ENCODE results near the gene ENOX2. TPM values are rescaled to one million over a fixed set of nuclear protein-coding genes. Genes with fewer than 3 reads are reported as not detected.
"Not testable (repeated sequence)": the region's sequence is repeated elsewhere in the genome, so short reads cannot be mapped to it uniquely, and the experiment has no call there.

The ENOX2 gene
- total and polyA plus RNA-seq, 2 donors (not counting 1 experiment from before 2014, with no cell fraction given), result 7.6 to 12.9 TPM

GRCh38 chrX:130715299-130715698 lies 187.7 kb downstream of the ENOX2 start:
- no peak for TF ChIP-seq EZH2 (IDR thresholded peaks at IDR 0.05; ENCODE audit: low read length, missing control alignments)
- no peak for TF ChIP-seq CTCF (conservative IDR thresholded peaks at IDR 0.05 in 1 of 2, IDR thresholded peaks at IDR 0.05 in 1 of 2; ENCODE audit: low read depth in 1 of 2, low read length in 2 of 2)
- Histone ChIP-seq H4K20me1 (ENCODE audit: control insufficient read depth, extremely low read depth, insufficient read depth, low read length) (no peaks in the 10 kb centered on the region), H2AFZ (ENCODE audit: low read length) (no peak overlapping the region), H3K27ac (ENCODE audit: insufficient read depth, low read length) (no peak overlapping the region), H3K9me3 (ENCODE audit: control insufficient read depth, insufficient read depth, low read depth, low read length) (no peaks in the 10 kb centered on the region), H3K4me1 (ENCODE audit: control insufficient read depth, extremely low read depth, insufficient read depth, low read length) (no peaks in the 10 kb centered on the region), H3K9ac (ENCODE audit: insufficient read depth, low read length) (no peak overlapping the region), H3K79me2 (ENCODE audit: control insufficient read depth, insufficient read depth, low read length) (no peaks in the 10 kb centered on the region), H3K27me3 (ENCODE audit: control insufficient read depth, insufficient read depth, low read length) (no peaks in the 10 kb centered on the region), H3K36me3 (ENCODE audit: control insufficient read depth, insufficient read depth, low read length) (no peaks in the 10 kb centered on the region), H3K4me3 (replicated peaks in 1 of 4; ENCODE audit: control extremely low read depth in 1 of 4, insufficient read depth in 1 of 4, low read depth in 3 of 4, low read length in 4 of 4) (no peak overlapping the region), H3K4me2 (ENCODE audit: extremely low read depth, insufficient read depth, low read length) (no peak overlapping the region)
- peak; percentile 1 to 85 for DNase-seq (ENCODE audit: low read depth in 2 of 2)

GRCh38 chrX:130714665-130715064 lies 188.3 kb downstream of the ENOX2 start:
- Histone ChIP-seq H3K27ac (ENCODE audit: insufficient read depth, low read length) (no peak overlapping the region), H3K27me3 (ENCODE audit: control insufficient read depth, insufficient read depth, low read length) (no peaks in the 10 kb centered on the region), H3K4me3 (replicated peaks in 1 of 4; ENCODE audit: control extremely low read depth in 1 of 4, insufficient read depth in 1 of 4, low read depth in 3 of 4, low read length in 4 of 4) (no peak overlapping the region), H2AFZ (ENCODE audit: low read length) (no peak overlapping the region), H3K36me3 (ENCODE audit: control insufficient read depth, insufficient read depth, low read length) (no peaks in the 10 kb centered on the region), H3K9ac (ENCODE audit: insufficient read depth, low read length) (no peak overlapping the region), H3K9me3 (ENCODE audit: control insufficient read depth, insufficient read depth, low read depth, low read length) (no peaks in the 10 kb centered on the region), H3K4me1 (ENCODE audit: control insufficient read depth, extremely low read depth, insufficient read depth, low read length) (no peaks in the 10 kb centered on the region), H3K4me2 (ENCODE audit: extremely low read depth, insufficient read depth, low read length) (no peak overlapping the region), H3K79me2 (ENCODE audit: control insufficient read depth, insufficient read depth, low read length) (no peaks in the 10 kb centered on the region), H4K20me1 (ENCODE audit: control insufficient read depth, extremely low read depth, insufficient read depth, low read length) (no peaks in the 10 kb centered on the region)
- TF ChIP-seq CTCF (conservative IDR thresholded peaks at IDR 0.05 in 1 of 2, IDR thresholded peaks at IDR 0.05 in 1 of 2; ENCODE audit: low read depth in 1 of 2, low read length in 2 of 2) (no peak), EZH2 (IDR thresholded peaks at IDR 0.05; ENCODE audit: low read length, missing control alignments) (no peak)
- DNase-seq (ENCODE audit: low read depth in 2 of 2), result no peak

- Histone ChIP-seq H3K27me3 (ENCODE audit: control insufficient read depth, insufficient read depth, low read length) (no peaks in the 10 kb centered on the region), H4K20me1 (ENCODE audit: control insufficient read depth, extremely low read depth, insufficient read depth, low read length) (no peaks in the 10 kb centered on the region), H3K4me3 (replicated peaks in 1 of 4; ENCODE audit: control extremely low read depth in 1 of 4, insufficient read depth in 1 of 4, low read depth in 3 of 4, low read length in 4 of 4) (no peak overlapping the region), H3K36me3 (ENCODE audit: control insufficient read depth, insufficient read depth, low read length) (no peaks in the 10 kb centered on the region), H3K79me2 (ENCODE audit: control insufficient read depth, insufficient read depth, low read length) (no peaks in the 10 kb centered on the region), H3K27ac (ENCODE audit: insufficient read depth, low read length) (no peak overlapping the region), H2AFZ (ENCODE audit: low read length) (no peak overlapping the region), H3K4me1 (ENCODE audit: control insufficient read depth, extremely low read depth, insufficient read depth, low read length) (no peaks in the 10 kb centered on the region), H3K4me2 (ENCODE audit: extremely low read depth, insufficient read depth, low read length) (no peak overlapping the region), H3K9me3 (ENCODE audit: control insufficient read depth, insufficient read depth, low read depth, low read length) (no peaks in the 10 kb centered on the region), H3K9ac (ENCODE audit: insufficient read depth, low read length) (no peak overlapping the region)
- TF ChIP-seq CTCF (conservative IDR thresholded peaks at IDR 0.05 in 1 of 2, IDR thresholded peaks at IDR 0.05 in 1 of 2; ENCODE audit: low read depth in 1 of 2, low read length in 2 of 2) (no peak), EZH2 (IDR thresholded peaks at IDR 0.05; ENCODE audit: low read length, missing control alignments) (no peak)
- DNase-seq (ENCODE audit: low read depth in 2 of 2), result no peak
These were observed 188.9 kb downstream of the ENOX2 start for GRCh38 chrX:130714135-130714534.

- not testable (repeated sequence) for DNase-seq (ENCODE audit: low read depth in 2 of 2); H3K4me2 ChIP-seq (ENCODE audit: extremely low read depth, insufficient read depth, low read length); H3K4me3 ChIP-seq (replicated peaks in 1 of 4; ENCODE audit: control extremely low read depth in 1 of 4, insufficient read depth in 1 of 4, low read depth in 3 of 4, low read length in 4 of 4); H3K79me2 ChIP-seq (ENCODE audit: control insufficient read depth, insufficient read depth, low read length); H3K36me3 ChIP-seq (ENCODE audit: control insufficient read depth, insufficient read depth, low read length); H2AFZ ChIP-seq (ENCODE audit: low read length); H3K4me1 ChIP-seq (ENCODE audit: control insufficient read depth, extremely low read depth, insufficient read depth, low read length); H3K9ac ChIP-seq (ENCODE audit: insufficient read depth, low read length); H3K27ac ChIP-seq (ENCODE audit: insufficient read depth, low read length); H3K9me3 ChIP-seq (ENCODE audit: control insufficient read depth, insufficient read depth, low read depth, low read length); H3K27me3 ChIP-seq (ENCODE audit: control insufficient read depth, insufficient read depth, low read length); H4K20me1 ChIP-seq (ENCODE audit: control insufficient read depth, extremely low read depth, insufficient read depth, low read length)
These were observed 193.8 kb downstream of the ENOX2 start for GRCh38 chrX:130709178-130709577.

All from fibroblast of lung (primary cell).